Measurements from ENCODE around the gene PLEKHG4B. TPM values are rescaled to one million over a fixed set of nuclear protein-coding genes. Genes with fewer than 3 reads are reported as not detected.
A peak's percentile ranks its signal among the peaks of the same experiment; 100 is the strongest.

The PLEKHG4B gene
- polyA plus RNA-seq, result 0.32 and 0.78 TPM in 2 replicates
- 0.46 and 0.73 TPM in 2 replicates for polyA minus RNA-seq

GRCh38 chr5:91556-92263 lies at the start of gene PLEKHG4B:
PLEKHG4B (plus strand) TSS chr5:92168; CDS start chr5:92232, 64 bp downstream.
- Histone ChIP-seq H3K9me2 (ENCODE audit: insufficient read depth, low read length) (no peaks in the 10 kb centered on the region), H2AFZ (ENCODE audit: low read depth, low read length) (no peak within 1 kb of the TSS), H3K4me2 (ENCODE audit: low read length) (peak within 1 kb of the TSS; percentile 73), H3K79me2 (replicated peaks; ENCODE audit: insufficient read depth, low read length) (peaks cover 17% of the 10 kb centered on the region), H4K20me1 (ENCODE audit: insufficient read depth) (no peaks in the 10 kb centered on the region), H3K9me3 (ENCODE audit: low read length) (no peaks in the 10 kb centered on the region), H3K27me3 (ENCODE audit: insufficient read depth, low read depth, low read length) (no peaks in the 10 kb centered on the region), H3F3A (ENCODE audit: insufficient read depth, low read length, poor library complexity, severe bottlenecking) (no peaks in the 10 kb centered on the region), H3K4me3 (ENCODE audit: low read length) (peak within 1 kb of the TSS; percentile 65), H3K36me3 (ENCODE audit: insufficient read depth, low read length) (no peaks in the 10 kb centered on the region), H3K27ac (ENCODE audit: low read length) (no peak within 1 kb of the TSS), H3K9ac (ENCODE audit: low read length) (peak within 1 kb of the TSS; percentile 36)
- TF ChIP-seq CTCF (IDR thresholded peaks at IDR 0.05; ENCODE audit: poor library complexity, severe bottlenecking), result no peak
- TF ChIP-seq SMC3 (conservative IDR thresholded peaks at IDR 0.05; ENCODE audit: poor library complexity), result no peak
- TF ChIP-seq EP300 (conservative IDR thresholded peaks at IDR 0.05; ENCODE audit: poor library complexity, severe bottlenecking), result no peak
- TF ChIP-seq RAD21 (conservative IDR thresholded peaks at IDR 0.05), result no peak
- no peak for TF ChIP-seq EZH2 (IDR thresholded peaks at IDR 0.05; ENCODE audit: borderline replicate concordance, insufficient read depth, low read length, poor library complexity, severe bottlenecking)
- no peak for TF ChIP-seq TAF1 (IDR thresholded peaks at IDR 0.05; ENCODE audit: low read depth)

- Histone ChIP-seq H3K79me2 (replicated peaks; ENCODE audit: insufficient read depth, low read length) (no peaks in the 10 kb centered on the region), H3K27me3 (ENCODE audit: insufficient read depth, low read depth, low read length) (peaks cover 3% of the 10 kb centered on the region), H3K36me3 (ENCODE audit: insufficient read depth, low read length) (no peaks in the 10 kb centered on the region), H3K4me3 (ENCODE audit: low read length) (no peak overlapping the region), H3K9ac (ENCODE audit: low read length) (no peak overlapping the region), H4K20me1 (ENCODE audit: insufficient read depth) (no peaks in the 10 kb centered on the region), H3K27ac (ENCODE audit: low read length) (no peak overlapping the region), H2AFZ (ENCODE audit: low read depth, low read length) (no peak overlapping the region), H3K9me3 (ENCODE audit: low read length) (no peaks in the 10 kb centered on the region), H3F3A (ENCODE audit: insufficient read depth, low read length, poor library complexity, severe bottlenecking) (no peaks in the 10 kb centered on the region), H3K4me2 (ENCODE audit: low read length) (no peak overlapping the region), H3K9me2 (ENCODE audit: insufficient read depth, low read length) (no peaks in the 10 kb centered on the region)
- TF ChIP-seq TAF1 (IDR thresholded peaks at IDR 0.05; ENCODE audit: low read depth), result no peak
- TF ChIP-seq MXI1 (conservative IDR thresholded peaks at IDR 0.05; ENCODE audit: poor library complexity, severe bottlenecking), result no peak
- TF ChIP-seq SMC3 (conservative IDR thresholded peaks at IDR 0.05; ENCODE audit: poor library complexity), result no peak
- TF ChIP-seq REST (IDR thresholded peaks at IDR 0.05; ENCODE audit: borderline replicate concordance), result no peak
- peak; percentile 30 for TF ChIP-seq RAD21 (conservative IDR thresholded peaks at IDR 0.05)
Observed at GRCh38 chr5:42250-42649, 49.7 kb upstream of the PLEKHG4B start.
